Activated CD8-positive, alpha-beta memory T cell treated with anti-CD3 and anti-CD28 coated beads, Interleukin-2, amount 50 U/mL, for 24 hours (primary cell): ENCODE results near the gene CTXND1.

Experiments used
- DNase-seq: peaks from one replicate; pipeline ENCODE4 v3.0.0-alpha.2; 2020; ENCODE audit errors: extremely low read depth

CTXND1 gene

DNA sequence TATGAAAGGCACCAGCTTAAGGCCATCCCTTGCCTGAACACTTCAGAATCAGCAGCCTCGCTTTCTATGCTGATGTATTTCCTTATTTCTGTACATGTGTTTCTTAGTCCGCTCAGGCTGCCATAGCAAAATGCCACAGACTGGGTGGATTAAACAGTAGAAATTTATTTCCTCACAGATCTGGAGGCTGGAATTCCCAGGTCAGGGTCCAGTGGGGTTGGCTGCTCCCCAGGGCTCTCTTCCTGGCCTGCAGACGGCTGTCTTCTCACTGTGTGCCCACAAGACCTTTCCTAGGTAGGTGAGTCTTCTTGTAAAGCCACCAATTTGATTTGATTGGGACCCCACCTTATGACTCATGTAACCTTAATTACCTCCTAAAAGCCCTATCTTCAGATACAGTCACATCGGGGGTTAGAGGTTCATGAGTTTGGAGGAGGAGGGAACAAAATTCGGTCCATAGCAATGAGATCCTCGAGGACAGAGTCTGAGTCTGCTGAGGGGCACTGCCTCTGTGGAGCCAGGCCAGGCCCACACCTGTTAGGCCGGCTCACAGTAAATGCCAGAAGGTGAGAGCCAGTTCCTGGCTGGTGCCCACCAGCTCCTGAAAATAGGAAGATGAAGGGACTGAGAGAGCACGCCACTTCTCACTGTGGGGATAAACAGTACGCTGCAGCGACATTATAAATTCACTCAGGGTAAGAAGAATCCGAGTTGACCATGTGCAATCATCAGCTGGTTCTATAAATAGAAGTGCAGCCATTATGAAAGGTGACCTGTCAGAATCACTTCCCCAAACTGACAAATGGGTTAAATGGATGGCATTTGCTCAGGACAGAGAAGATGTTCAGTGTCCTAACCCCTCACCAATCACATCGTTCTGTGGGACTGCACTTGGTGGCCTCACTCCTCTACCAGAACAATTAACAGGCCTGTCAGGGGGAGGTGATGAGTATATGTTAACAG, 41.1 kb downstream of the CTXND1 start:
- no peak for DNase-seq

DNA sequence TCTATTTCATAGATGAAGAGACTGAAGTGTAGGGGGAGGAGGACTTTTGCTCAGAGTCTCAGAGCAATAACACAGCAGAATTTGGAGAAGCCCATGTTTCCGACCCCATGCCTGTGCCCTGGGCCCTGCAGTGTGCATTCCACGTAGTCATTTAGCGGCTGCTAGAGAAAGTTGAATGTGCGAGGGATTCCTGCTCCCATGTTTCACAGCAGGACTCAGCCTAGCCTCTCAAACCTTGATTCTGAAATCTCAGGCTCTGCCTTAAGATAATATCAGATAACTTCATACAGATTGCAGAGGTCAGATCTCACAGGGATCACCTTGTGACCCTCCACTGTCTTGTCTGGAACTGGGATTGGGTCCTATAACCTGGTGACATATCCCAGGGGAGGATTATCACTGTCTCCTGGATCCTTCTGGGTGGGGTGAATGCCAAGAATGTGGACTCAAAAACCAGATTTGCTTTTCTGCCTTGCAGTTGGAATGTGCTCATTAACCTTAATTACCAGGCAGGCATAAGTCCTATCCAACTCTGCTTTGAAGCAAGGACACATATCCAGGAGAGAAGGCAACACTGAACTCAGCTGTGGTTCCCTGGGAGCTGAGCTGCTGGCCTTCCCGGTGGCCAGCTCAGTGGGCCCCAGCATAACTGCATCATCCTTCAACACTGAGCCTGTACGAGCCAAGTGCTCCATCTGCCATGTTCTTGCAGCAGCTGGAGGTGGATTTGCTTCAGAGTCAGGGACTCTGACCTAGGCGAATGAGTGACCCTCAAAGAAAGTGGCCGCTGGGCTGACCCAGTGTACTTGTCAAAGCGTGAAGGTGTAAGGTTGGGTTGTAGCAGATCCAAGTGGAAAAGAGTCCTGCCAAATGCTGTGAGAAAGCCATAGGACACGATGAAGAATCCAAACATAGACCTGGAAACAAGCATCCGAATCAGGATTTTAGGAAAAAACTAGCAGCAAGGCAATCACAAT, 43.0 kb downstream of the CTXND1 start:
- no peak for DNase-seq

DNA sequence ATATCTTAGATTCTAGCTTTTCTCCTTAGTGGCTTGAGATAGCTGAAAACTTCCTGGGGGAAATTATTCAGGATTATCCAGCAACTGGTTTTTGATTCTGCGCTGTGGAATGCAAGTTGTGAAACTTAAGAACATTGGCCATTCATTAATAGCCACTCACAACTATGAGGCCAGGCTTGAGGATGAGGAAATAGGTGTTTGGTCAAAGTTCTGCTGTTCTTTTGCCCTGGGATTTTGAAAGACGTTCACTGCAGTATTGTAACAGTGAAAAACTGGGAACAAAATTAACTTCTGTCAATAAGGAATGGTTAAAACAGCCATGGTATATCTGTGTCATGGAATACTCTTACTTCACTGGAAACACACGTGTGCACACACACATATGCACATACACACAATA, 44.1 kb downstream of the CTXND1 start:
- no peak for DNase-seq

DNA sequence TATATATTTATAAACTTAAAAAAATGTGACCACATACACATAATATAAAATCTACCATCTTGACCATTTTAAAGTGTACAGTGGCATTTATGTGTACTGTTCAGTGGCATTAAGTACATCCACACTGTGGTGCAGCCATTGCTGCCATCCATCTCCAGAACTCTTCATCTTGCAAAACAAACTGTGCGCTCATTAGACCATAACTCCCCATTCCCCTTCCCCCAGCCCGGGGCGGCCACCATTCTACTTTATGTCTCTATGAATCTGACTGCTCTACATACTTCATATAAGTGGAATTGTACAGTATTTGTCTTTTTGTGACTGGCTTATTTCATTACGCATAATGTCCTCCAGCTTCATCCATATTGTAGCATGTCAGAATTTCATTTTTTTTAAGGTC, 47.8 kb downstream of the CTXND1 start:
- no peak for DNase-seq

DNA sequence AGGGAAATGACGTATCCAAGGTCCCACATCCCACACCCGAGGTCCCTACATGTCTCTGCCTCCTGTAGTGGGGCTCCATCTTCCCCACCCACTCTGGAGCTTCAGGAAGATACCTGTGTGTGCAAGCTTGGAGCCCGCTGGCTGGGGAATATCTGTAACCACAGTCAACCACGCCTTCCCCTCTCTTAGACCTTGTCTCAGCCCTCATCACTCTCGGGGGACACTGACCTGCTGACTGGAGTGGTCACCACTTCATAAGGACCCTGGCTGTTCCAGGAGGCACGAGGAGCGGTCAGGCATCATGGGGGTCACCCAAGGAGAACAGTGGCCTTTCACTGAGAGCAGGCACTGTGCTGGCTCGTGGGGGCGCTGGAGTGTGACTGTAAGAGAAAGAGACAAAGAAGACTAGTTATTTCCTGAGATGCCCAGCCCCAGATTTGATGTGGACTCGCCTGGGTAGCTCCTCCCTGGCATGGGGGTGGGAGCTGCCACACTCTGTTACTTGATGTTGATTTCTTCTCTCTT, 48.6 kb downstream of the CTXND1 start:
- DNase-seq, result no peak

DNA sequence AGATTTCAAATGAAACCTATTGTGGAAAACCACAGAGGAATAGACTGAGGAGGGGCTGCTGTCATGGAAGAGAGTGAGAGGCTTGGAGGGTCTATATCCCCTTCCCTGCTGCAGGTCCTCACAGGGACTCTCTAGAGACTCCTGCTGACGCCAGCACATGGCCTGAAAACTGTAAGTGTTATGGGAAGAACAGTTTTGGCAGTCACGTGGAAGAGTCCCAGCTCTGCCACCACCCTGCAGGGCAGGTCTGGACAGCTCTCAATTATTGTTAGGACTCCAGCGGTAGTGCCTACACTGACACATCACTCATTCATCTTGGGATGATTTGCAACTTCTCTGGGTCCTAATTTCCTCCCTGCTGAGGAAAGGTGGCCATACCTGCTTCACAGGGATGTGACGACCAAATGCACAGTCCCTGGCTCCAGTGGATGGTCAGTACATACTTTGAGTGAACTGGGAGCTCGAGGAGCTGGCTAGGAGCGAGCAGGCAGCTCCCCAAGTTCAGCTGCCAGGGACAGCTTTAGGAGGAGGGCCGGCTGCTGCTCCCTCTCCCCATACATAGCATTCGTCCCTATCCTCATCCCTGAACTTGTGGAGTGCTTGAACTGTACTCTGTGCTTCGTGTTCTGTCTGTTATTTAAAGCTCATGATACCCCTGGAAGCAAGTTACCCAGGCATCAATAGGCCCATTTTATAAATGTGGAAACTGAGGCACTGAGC, 49.2 kb downstream of the CTXND1 start:
- no peak for DNase-seq

DNA sequence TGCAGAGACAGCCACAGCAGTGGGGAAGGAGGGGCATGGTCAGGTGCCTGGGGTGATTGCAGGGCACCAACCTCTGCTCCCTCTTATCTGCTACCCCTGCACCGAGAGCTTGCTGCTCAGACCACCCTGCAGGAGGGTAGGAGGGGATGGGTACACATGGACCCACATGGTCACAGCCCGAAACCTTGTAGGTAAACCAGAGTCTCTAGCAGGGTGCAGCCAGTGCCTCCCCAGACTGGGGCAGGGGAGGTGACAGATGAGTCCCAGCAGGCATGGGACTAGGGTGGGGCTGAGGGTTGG, 50.0 kb downstream of the CTXND1 start:
- DNase-seq, result no peak

DNA sequence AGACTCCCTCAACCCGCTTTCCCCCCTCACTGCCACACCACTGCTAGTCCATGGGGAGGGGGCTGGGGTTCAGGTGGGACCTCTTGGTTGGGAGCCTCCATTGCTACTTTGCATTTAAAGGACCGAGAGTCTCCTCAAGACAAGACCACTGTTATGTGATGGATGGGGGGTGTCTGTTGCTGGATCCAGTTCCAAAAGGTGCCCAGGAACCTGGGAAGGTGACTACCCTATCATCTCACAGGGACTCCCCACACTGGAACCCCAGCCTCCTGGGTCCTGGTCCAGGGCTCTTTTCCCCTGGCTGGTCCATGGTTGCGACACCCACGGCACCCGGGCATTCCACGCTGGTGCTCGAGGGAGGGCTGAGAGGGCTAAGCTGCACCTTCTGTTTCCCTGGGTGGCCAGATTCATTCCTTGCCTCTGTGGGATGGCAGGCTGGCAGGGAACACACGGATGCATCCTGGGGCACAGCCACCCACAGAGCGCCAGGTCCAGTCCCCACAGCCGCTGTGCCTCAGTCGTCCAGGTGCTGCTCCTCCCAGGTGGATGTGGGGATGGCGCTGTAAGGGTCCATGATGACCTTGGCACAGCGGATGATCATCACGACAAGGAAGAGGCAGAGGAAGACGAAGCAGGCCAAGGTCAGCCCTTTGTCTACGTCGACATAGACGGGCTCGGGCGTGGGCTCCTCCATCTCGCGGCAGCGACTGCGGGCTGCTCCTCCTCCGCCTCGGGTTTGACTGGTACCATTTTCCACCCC, 50.6 kb downstream of the CTXND1 start:
- no peak for DNase-seq

DNA sequence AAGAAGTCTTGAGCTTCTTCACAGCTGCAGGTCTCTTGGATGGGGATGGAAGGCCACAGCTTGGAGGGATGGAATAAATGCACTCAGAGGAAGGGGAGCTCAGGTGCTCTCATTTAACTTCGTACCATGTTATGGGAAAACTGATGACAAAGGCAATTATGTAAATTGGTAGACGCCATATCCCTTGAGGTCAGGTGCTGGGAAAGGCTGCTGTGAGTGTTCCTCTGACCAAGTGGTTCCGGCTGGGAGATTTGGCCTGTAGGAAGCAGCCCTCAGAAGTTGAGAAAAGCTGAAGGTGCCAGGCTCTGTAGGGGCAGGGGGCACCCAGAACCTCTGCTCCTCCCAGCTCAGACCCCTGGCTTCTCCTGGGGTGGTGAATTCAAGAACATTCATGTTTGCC, 52.1 kb downstream of the CTXND1 start:
- DNase-seq, result no peak

DNA sequence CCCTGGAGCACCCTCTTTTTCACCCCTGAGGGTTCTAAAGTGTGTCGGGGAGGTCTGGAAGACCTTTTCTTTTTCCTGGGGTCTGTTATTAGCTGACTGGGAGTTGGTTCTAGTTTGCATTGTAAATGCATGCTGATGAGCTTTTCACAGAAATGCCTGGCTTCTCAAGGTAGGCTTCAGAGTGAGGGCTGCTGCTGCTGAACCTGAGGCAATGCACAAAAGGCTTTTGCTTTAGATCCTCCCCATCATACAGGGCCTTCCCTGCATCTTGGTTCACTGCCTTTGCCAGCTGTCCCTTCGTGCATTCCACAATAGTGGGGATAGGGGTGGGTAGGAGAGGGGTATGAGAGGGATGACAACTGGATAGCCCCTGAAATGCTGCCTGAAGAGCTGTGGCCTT, 52.6 kb downstream of the CTXND1 start:
- no peak for DNase-seq

DNA sequence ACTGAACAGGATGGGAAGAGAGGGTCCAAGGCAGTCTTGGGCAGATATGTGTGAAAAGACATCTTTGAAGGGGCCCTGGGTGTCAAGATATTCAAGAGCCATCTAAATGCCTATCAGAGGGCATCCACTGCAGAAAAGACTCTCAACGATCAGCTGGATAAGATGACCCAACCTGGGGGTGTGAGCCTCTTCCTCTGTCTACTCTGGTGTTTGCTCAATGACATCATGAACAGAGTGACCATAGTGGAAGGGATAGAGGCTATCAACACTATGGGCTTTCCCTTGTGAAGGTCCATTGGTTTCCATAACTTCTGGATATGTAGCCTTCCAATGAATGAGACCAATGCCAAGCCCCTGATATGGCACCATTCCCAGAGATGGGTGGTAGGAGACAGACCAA, 57.1 kb downstream of the CTXND1 start:
- no peak for DNase-seq

DNA sequence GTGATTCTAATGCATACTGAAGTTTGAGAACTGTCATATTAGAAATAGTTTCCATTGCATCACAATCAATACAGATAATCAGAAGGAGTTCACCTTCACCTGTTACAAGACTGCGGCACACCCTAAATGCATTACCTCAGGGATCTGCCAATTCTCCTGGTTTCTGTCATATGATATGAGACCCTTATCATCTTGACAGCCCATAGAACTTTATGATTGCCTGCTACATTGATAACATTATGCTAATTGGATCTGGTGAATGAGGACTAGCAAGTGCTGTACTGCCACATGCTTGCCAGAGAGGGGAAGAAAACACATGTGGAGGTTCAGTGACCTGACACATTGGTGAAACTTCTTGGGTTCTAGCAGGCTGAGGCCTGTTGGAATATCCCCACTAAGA, 57.8 kb downstream of the CTXND1 start:
- no peak for DNase-seq

DNA sequence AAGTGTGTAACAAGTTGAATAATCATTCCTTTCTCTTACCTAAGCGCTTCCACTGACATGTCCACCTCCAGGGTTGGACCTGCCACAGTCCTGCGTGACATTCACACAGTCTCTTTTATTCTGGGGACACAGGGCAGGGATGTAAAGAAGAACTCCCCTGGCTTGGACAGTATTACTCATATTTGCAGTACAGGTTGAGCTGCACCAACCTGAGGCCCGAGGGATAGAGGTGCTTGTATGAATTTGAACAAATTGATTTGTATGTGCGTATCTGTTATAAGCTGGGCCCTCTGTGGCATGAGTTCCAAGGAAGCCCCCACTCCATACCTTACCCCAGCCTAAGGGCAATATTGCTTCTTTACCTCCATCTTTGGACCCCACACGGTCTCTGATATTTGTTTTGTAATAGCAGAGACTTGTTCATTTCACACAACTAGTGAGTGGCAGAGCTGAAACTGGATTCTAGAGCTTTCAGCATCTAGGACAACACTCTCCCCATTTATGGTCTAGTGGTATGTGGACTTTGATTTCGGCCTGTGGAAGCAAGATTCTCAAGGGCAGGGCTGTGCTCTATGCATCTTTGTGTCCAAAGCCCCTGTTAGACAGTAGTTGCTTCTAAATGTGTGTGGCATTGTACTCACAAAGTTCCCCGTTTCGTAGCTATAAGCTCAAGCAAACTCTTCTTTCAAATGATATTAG, 60.0 kb downstream of the CTXND1 start:
- DNase-seq, result no peak

DNA sequence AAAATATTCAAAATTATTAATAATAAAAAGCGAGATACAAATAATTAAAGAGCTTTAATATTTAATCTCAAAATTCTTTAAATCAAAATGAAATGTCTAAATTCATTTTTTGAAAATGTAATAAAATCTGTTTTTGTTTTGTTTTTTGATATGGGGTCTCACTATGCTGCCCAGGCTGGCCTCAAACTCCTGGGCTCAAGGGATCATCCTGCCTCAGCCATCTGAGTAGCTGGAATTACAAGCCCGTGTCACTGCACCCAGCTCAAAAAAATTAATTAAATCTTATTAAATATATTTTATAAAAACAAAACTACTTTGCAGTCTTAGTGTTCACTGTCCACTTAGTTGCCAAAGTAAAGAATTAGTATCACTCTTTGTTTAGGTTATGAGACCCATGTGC, 60.8 kb downstream of the CTXND1 start:
- no peak for DNase-seq

DNA sequence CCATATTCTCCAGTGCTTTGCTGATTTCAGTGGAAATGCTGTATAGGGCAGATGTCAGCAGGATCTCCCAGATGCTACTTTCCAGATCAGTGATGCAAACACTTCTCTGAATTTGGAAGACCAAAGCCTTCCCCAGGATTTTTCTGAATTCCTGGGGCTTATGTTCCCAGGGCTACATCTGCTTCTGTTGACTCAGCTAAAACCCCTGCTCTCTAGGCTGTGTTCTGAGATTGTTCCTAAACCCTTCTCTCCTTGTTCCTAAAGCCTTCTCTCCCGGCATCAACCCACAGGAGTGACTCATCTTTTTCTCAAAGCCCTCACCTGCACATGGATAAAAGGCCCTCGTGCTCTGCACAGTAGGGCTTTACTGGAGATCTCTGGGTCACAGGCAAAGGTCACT, 63.8 kb downstream of the CTXND1 start:
- DNase-seq, result no peak

DNA sequence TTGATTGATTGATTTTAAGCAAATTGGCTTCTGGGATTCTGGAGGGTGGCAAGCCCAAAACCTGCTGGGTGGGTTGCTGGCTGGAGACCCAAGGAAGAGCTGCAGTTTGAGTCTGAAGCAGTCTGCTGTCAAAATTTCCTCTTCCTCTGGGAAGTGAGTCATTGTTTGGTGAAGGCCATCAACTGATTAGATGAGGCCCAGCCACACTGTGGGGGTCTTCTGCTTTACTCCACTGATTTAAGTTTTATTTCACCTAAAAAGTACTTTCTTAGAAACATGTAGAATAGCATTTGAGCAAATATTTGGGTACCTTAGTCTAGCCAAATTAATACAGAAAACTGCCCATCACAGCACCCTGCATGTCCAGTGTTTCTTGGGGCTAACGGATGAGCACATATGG, 65.4 kb downstream of the CTXND1 start:
- no peak for DNase-seq

DNA sequence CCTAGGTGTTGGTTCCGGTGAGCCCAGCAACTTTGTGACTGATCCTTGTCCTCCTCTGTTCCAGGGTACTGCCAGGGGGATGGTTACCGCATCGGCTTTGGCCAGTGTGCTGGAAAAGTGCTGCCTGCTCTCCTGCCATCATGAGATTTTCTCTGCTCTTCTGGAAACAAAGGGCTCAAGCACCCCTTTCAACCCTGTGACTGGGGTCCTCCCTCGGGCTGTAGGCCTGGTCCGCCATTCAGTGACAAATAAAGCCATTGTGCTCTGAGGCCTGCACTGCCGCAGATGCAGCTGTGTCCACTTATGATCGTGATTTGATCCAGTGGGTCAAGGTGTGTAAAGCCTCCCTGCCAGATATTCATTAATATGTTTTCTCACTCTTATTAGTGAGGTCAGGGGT, 65.9 kb downstream of the CTXND1 start:
- DNase-seq, result no peak

DNA sequence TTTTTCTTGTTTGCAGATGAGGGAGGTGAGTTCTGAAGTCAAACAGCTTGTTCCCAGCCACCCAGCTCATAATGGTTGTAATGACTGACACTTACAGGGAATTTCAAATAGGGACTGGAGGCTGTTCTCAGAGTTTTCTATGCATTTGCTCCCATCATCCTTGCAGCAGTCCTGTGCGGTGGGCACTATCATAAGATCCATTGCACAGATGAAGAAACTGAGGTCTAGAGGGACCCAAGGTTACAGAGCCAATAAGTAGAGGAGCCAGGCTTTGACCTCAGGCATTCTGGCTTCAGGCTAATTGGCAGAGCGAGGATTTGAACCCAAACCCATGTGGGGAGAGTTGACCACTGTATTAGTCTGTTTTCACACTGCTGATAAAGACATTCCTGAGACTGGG, 66.9 kb downstream of the CTXND1 start:
- DNase-seq, result no peak

DNA sequence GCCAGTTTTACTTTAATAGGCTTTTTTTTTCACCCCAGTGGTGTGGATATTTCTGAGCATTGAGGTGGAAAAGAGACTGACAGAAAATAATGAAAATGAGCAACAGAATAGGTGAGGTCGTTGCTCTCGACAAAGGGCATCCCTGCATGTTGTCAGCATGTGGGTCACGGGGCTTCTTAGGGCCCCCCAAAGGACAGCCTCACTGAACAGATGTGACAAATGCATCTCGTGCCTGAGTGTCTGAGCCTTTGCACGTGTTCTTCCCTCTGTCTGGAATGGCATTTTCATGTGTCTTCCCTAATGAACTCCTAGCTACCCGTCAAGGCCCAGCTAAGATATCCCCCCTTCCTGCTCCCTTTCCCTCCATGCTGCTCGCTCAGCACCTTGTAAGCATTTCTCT, 67.5 kb downstream of the CTXND1 start:
- no peak for DNase-seq

DNA sequence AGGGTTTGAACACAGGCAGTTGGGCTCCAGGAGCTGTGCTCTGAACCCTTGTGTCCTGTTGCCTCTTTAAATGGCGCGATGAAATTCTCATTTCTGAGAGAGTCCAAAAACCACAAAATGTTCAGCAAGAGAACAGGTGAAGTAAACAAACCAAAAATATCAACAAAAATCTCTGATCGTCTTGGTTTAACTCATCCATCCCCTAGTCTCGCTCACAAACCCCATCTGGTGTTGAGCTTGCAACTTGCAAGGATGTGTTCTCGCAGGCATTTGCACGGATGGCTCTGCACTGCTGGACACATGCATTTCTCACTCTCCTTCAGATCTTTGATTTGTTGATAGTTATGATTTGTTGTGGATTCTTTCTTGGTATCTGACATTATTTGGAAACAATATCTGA, 68.1 kb downstream of the CTXND1 start:
- DNase-seq, result no peak

DNA sequence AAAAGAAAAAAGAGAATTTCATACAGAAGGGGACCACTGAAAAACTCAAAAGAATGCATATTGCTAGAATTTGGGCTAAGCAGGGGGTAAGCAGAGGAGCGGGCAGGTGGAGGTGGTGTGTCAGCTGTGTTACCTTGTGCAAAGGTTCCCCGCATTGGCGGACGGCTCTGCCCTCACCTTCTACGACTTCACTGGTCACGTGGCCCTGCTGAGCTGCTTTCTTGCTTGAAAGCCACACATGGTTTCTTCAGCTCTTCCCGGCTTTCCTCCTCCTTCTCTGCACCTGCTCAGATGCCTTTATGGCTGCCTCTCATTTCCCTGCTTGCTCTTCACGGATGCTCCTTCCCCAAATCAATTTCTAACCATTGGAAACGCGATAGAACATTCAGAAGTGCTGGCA, 68.7 kb downstream of the CTXND1 start:
- DNase-seq, result no peak
